Fibroblast of pulmonary artery (primary cell): Measurements from ENCODE around the gene TULP4.
A peak's percentile ranks its signal among the peaks of the same experiment; 100 is the strongest.
"Not testable (repeated sequence)": the region's sequence is repeated elsewhere in the genome, so short reads cannot be mapped to it uniquely, and the experiment has no call there.

Experiments used
- DNase-seq: peaks from one replicate; pipeline ENCODE4 v3.0.0-alpha.2; 2010; ENCODE audit warnings: low read depth
- H3K4me3 ChIP-seq: replicated peaks from 2 replicates; pipeline ENCODE4 v1.5.1; 2011; ENCODE audit warnings: low read depth, mild to moderate bottlenecking, control low read depth, low read length, moderate library complexity
- CTCF ChIP-seq: IDR thresholded peaks from 2 replicates; pipeline ENCODE4 v1.5.1; 2011; ENCODE audit warnings: mild to moderate bottlenecking, control low read depth, low read length, inconsistent platforms; ENCODE audit errors: missing control alignments

TULP4 gene

GRCh38 chr6:158391276-158391675 is 79.0 kb downstream of the TULP4 start:
- DNase-seq = no peak
- no peak overlapping the region for H3K4me3 ChIP-seq
- TF ChIP-seq CTCF = no peak

GRCh38 chr6:158391977-158392376 is 79.7 kb downstream of the TULP4 start:
- DNase-seq, H3K4me3 ChIP-seq: not testable (repeated sequence)

GRCh38 chr6:158396136-158396535 is 83.9 kb downstream of the TULP4 start:
- no peak for DNase-seq
- TF ChIP-seq CTCF = no peak
- no peak overlapping the region for H3K4me3 ChIP-seq

GRCh38 chr6:158397578-158397977 is 85.3 kb downstream of the TULP4 start:
- no peak for DNase-seq
- TF ChIP-seq CTCF = no peak
- no peak overlapping the region for H3K4me3 ChIP-seq

GRCh38 chr6:158398252-158399024 is 86.2 kb downstream of the TULP4 start:
- no peak overlapping the region for H3K4me3 ChIP-seq
- TF ChIP-seq CTCF = no peak
- DNase-seq = no peak

GRCh38 chr6:158399040-158399700 is 86.9 kb downstream of the TULP4 start:
- H3K4me3 ChIP-seq = no peak overlapping the region
- no peak for DNase-seq
- TF ChIP-seq CTCF = no peak

GRCh38 chr6:158402184-158402583 is 89.9 kb downstream of the TULP4 start:
- no peak for DNase-seq
- H3K4me3 ChIP-seq = no peak overlapping the region
- no peak for TF ChIP-seq CTCF

GRCh38 chr6:158405321-158405831 is 93.1 kb downstream of the TULP4 start:
- H3K4me3 ChIP-seq = not testable (repeated sequence)
- peak; percentile 77 for DNase-seq
